Measurements from ENCODE around the gene KIF16B.
"Not testable (repeated sequence)": the region's sequence is repeated elsewhere in the genome, so short reads cannot be mapped to it uniquely, and the experiment has no call there.

The KIF16B gene

DNA sequence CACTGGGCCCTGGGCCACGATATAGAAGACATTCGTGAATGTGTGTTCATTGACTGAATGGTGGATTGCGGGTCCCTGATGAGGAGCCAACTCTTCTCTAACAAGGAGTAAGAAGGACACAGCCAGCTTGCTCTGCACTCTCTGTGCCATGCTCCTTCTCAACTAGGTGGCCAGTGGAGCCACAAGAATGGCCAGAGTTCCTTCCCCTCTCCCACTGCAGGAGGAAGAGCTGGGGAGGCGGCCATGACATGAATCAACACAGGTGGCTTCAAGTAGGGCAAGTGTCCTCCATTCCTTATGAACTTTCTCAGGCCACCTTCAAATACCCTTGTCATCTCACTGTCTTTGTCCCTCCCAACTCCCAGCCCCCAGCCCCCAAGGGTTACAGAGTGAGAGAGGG is 305.7 kb downstream of the KIF16B start:
- no peaks in the 10 kb centered on the region for H3K27me3 ChIP-seq (ENCODE audit: insufficient read depth, low read depth, severe bottlenecking)
- no peak for DNase-seq
- H3K9me3 ChIP-seq (ENCODE audit: severe bottlenecking), result peaks cover 14% of the 10 kb centered on the region
- no peak overlapping the region for H3K4me3 ChIP-seq (ENCODE audit: low read depth, low read length)
- H3K36me3 ChIP-seq, result no peaks in the 10 kb centered on the region
- no peak for TF ChIP-seq CTCF (IDR thresholded peaks at IDR 0.05; ENCODE audit: low read depth, low read length)
- H3K27ac ChIP-seq, result no peak overlapping the region

DNA sequence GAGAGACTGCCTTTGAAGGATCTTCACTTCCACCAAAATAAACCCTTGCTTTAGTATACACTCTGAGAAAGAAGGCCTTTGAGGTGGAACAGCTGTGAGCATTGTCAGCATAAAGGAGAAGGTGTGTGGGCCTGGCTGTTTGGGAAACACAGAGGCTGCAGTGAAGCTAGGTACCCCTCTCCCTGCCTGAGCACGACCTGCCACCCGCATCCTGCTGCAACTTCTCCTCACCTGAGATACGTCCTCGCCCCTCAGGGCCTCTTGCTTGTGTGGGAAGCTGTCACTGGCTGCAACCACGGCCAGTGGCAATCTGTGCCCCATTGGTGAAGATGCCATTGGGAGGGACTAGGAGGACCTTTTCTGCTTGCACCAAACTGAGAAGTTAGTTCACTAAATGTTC is 307.9 kb downstream of the KIF16B start:
- no peak for TF ChIP-seq CTCF (IDR thresholded peaks at IDR 0.05; ENCODE audit: low read depth, low read length)
- Histone ChIP-seq H3K4me3 (ENCODE audit: low read depth, low read length) (no peak overlapping the region), H3K9me3 (ENCODE audit: severe bottlenecking) (peaks cover 14% of the 10 kb centered on the region), H3K27me3 (ENCODE audit: insufficient read depth, low read depth, severe bottlenecking) (no peaks in the 10 kb centered on the region), H3K27ac (no peak overlapping the region), H3K36me3 (no peaks in the 10 kb centered on the region)
- DNase-seq, result no peak

DNA sequence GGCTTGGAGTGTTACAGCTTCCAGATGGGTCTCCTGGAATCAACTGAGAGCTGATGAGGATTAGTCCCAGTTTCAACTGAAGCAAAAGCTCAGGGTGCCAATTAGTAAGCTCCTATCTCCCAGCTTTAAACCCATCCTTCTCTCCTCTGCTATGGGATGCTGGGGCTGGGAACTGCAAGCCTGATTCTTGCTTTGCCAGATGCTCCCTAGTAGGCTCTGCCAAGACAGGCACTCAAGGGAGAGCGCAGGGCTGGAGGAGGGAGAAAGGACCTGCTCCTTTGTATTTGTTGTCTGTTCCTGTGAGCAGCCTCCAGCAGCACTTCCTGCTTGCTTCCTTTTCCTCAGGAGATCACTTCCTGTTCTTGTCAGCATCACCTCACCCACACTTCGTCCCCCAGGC is 309.7 kb downstream of the KIF16B start:
- peak; percentile 57 for DNase-seq
- H3K9me3 ChIP-seq (ENCODE audit: severe bottlenecking), result peaks cover 14% of the 10 kb centered on the region
- H3K27me3 ChIP-seq (ENCODE audit: insufficient read depth, low read depth, severe bottlenecking), result no peaks in the 10 kb centered on the region
- TF ChIP-seq CTCF (IDR thresholded peaks at IDR 0.05; ENCODE audit: low read depth, low read length), result no peak
- H3K4me3 ChIP-seq (ENCODE audit: low read depth, low read length), result no peak overlapping the region
- H3K27ac ChIP-seq, result peak overlapping the region; percentile 46
- H3K36me3 ChIP-seq, result no peaks in the 10 kb centered on the region

GRCh38 chr20:16262594-16262993 is 310.7 kb downstream of the KIF16B start:
- Histone ChIP-seq H3K9me3 (ENCODE audit: severe bottlenecking) (peaks cover 14% of the 10 kb centered on the region), H3K27ac (peak overlapping the region; percentile 46), H3K36me3 (no peaks in the 10 kb centered on the region), H3K27me3 (ENCODE audit: insufficient read depth, low read depth, severe bottlenecking) (no peaks in the 10 kb centered on the region), H3K4me3 (ENCODE audit: low read depth, low read length) (no peak overlapping the region)
- no peak for DNase-seq
- no peak for TF ChIP-seq CTCF (IDR thresholded peaks at IDR 0.05; ENCODE audit: low read depth, low read length)

GRCh38 chr20:16261733-16262273 is 311.4 kb downstream of the KIF16B start:
- H3K27me3 ChIP-seq (ENCODE audit: insufficient read depth, low read depth, severe bottlenecking), result no peaks in the 10 kb centered on the region
- H3K36me3 ChIP-seq, result no peaks in the 10 kb centered on the region
- no peak for TF ChIP-seq CTCF (IDR thresholded peaks at IDR 0.05; ENCODE audit: low read depth, low read length)
- no peak overlapping the region for H3K4me3 ChIP-seq (ENCODE audit: low read depth, low read length)
- no peak for DNase-seq
- no peak overlapping the region for H3K27ac ChIP-seq
- H3K9me3 ChIP-seq (ENCODE audit: severe bottlenecking), result peaks cover 14% of the 10 kb centered on the region

GRCh38 chr20:16260911-16261310 is 312.3 kb downstream of the KIF16B start:
- TF ChIP-seq CTCF (IDR thresholded peaks at IDR 0.05; ENCODE audit: low read depth, low read length), result no peak
- Histone ChIP-seq H3K9me3 (ENCODE audit: severe bottlenecking) (peaks cover 6% of the 10 kb centered on the region), H3K36me3 (no peaks in the 10 kb centered on the region), H3K27ac (no peak overlapping the region), H3K27me3 (ENCODE audit: insufficient read depth, low read depth, severe bottlenecking) (no peaks in the 10 kb centered on the region), H3K4me3 (ENCODE audit: low read depth, low read length) (no peak overlapping the region)
- DNase-seq, result no peak

- not testable (repeated sequence) for H3K27me3 ChIP-seq (ENCODE audit: insufficient read depth, low read depth, severe bottlenecking); H3K27ac ChIP-seq; H3K4me3 ChIP-seq (ENCODE audit: low read depth, low read length); H3K36me3 ChIP-seq; H3K9me3 ChIP-seq (ENCODE audit: severe bottlenecking); DNase-seq
Measured at GRCh38 chr20:16260133-16260532, 313.1 kb downstream of the KIF16B start.

Measured in WERI-Rb-1 (cell line).